Measurements from ENCODE around the gene SERPING1.

Gene SERPING1

DNA sequence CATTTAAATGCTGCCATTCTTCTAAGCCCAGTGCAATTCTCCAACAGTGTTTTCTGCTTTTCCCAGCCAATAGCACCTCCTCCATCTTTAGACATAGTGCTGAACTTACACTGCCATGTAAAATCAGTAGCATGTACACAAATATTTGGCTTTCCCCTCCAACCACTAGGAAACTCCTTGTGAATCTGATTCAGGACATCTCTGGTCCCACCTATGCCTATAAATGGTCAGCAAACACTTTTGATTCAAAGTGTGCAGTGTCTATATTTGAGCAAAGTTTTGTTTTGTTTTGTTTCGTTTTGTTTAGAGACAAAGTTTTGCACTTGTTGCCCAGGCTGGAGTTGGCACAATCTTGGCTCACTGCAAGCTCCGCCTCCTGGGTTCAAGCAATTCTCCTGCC, 27.4 kb downstream of the SERPING1 start:
- no peak for TF ChIP-seq CTCF (IDR thresholded peaks at IDR 0.05; ENCODE audit: low read depth, low read length)
- no peak overlapping the region for H3K4me3 ChIP-seq (ENCODE audit: low read depth, low read length)

DNA sequence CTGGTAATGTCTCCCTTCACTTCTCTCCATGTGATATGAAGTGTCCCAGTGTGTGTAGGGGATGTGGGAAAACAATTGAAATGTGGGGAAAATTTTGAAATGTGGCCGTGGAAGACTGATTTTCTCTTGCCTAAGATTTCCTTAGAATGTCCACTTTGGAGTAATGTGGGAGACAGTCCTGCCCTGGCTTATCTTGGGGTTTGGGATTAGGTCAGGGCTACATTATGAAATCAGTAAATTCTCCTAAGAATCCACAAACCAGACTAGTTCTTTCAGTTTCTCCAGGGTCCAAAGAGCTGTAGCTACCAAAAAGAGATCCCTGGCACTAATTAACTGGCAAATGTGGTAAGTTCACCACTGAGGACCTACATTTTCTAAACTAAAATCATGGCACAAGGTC, 29.4 kb downstream of the SERPING1 start:
- no peak overlapping the region for H3K4me3 ChIP-seq (ENCODE audit: low read depth, low read length)
- TF ChIP-seq CTCF (IDR thresholded peaks at IDR 0.05; ENCODE audit: low read depth, low read length), result no peak

DNA sequence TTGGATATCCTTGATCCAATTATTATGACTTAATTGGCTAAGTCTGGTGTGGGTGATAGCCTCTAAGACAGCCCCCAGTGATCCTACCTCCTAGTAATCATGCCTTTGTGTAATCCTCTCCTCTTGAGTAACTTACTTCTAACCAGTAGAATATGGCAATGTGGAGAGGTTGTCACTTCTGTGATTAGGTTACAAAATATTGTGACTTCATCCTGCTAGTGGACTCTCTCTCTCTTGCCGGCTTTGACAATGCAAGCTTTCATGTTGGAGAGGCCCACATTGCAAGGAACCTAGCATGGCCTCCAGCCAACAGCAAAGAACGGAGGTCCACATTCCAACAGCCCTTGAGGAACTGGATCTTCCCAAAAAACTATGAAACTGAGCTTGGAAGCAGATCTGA, 32.7 kb downstream of the SERPING1 start:
- no peak for TF ChIP-seq CTCF (IDR thresholded peaks at IDR 0.05; ENCODE audit: low read depth, low read length)
- H3K4me3 ChIP-seq (ENCODE audit: low read depth, low read length), result no peak overlapping the region

DNA sequence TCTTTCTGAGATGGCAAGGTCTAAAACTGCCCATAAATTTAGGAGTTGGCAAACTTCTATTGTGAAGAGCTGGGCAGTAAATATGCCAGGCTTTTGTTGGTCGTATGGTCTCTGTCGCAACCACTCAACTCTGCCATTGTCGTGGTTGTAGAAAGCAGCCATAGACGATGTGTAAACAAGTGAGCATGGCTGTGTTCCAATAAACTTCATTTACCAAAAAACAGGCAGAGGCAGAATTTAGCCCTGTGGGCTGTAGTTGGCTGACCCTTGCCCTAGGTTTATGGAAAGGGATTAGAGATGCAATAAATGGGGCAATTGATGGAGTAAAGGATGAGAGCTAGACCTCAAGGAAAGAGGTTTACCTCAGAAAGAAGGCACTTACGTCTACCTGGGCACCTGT, 34.6 kb downstream of the SERPING1 start:
- H3K4me3 ChIP-seq (ENCODE audit: low read depth, low read length), result no peak overlapping the region
- TF ChIP-seq CTCF (IDR thresholded peaks at IDR 0.05; ENCODE audit: low read depth, low read length), result no peak

- H3K4me3 ChIP-seq (ENCODE audit: low read depth, low read length), result no peak overlapping the region
- no peak for TF ChIP-seq CTCF (IDR thresholded peaks at IDR 0.05; ENCODE audit: low read depth, low read length)
Measured at GRCh38 chr11:57633394-57634070, 36.0 kb downstream of the SERPING1 start.

GRCh38 chr11:57634311-57634710, 36.8 kb downstream of the SERPING1 start:
- H3K4me3 ChIP-seq (ENCODE audit: low read depth, low read length), result no peak overlapping the region
- TF ChIP-seq CTCF (IDR thresholded peaks at IDR 0.05; ENCODE audit: low read depth, low read length), result no peak

GRCh38 chr11:57635246-57635645, 37.8 kb downstream of the SERPING1 start:
- H3K4me3 ChIP-seq (ENCODE audit: low read depth, low read length), result no peak overlapping the region
- no peak for TF ChIP-seq CTCF (IDR thresholded peaks at IDR 0.05; ENCODE audit: low read depth, low read length)
